Activated gamma-delta T cell (primary cell): ENCODE results near the gene GABRG3.
"Not testable (repeated sequence)": the region's sequence is repeated elsewhere in the genome, so short reads cannot be mapped to it uniquely, and the experiment has no call there.

Experiments
- DNase-seq: peaks from one replicate; lab custom pipeline; 2025; lab: John Stamatoyannopoulos, UW

Gene GABRG3

GRCh38 chr15:27339138-27339537 is 368.2 kb downstream of the GABRG3 start:
- DNase-seq = no peak

- DNase-seq = no peak
These were observed 370.9 kb downstream of the GABRG3 start for GRCh38 chr15:27341780-27342343.

GRCh38 chr15:27342991-27343390 is 372.0 kb downstream of the GABRG3 start:
- DNase-seq = no peak

- no peak for DNase-seq
These were observed 381.2 kb downstream of the GABRG3 start for GRCh38 chr15:27352136-27352535.

GRCh38 chr15:27353856-27354255 is 382.9 kb downstream of the GABRG3 start:
- DNase-seq = no peak

GRCh38 chr15:27358751-27359434 is 387.9 kb downstream of the GABRG3 start:
- DNase-seq = no peak

- no peak for DNase-seq
These were observed 388.6 kb downstream of the GABRG3 start for GRCh38 chr15:27359586-27359985.

- no peak for DNase-seq
These were observed 389.3 kb downstream of the GABRG3 start for GRCh38 chr15:27360316-27360715.

- no peak for DNase-seq
These were observed 390.5 kb downstream of the GABRG3 start for GRCh38 chr15:27361438-27361837.

- no peak for DNase-seq
These were observed 394.5 kb downstream of the GABRG3 start for GRCh38 chr15:27365456-27365855.

- DNase-seq = not testable (repeated sequence)
These were observed 406.4 kb downstream of the GABRG3 start for GRCh38 chr15:27377391-27377790.

- no peak for DNase-seq
These were observed 411.5 kb downstream of the GABRG3 start for GRCh38 chr15:27382361-27383025.

- DNase-seq = no peak
These were observed 412.7 kb downstream of the GABRG3 start for GRCh38 chr15:27383726-27384125.

GRCh38 chr15:27392163-27392562 is 421.2 kb downstream of the GABRG3 start:
- no peak for DNase-seq

GRCh38 chr15:27396521-27396920 is 425.5 kb downstream of the GABRG3 start:
- no peak for DNase-seq

GRCh38 chr15:27396996-27397395 is 426.0 kb downstream of the GABRG3 start:
- DNase-seq = no peak

- no peak for DNase-seq
These were observed 427.7 kb downstream of the GABRG3 start for GRCh38 chr15:27398631-27399161.

- DNase-seq = no peak
These were observed 428.3 kb downstream of the GABRG3 start for GRCh38 chr15:27399241-27399640.

GRCh38 chr15:27401471-27401870 is 430.5 kb downstream of the GABRG3 start:
- no peak for DNase-seq

- no peak for DNase-seq
These were observed 437.4 kb downstream of the GABRG3 start for GRCh38 chr15:27408428-27408827.

GRCh38 chr15:27410996-27411605 is 440.1 kb downstream of the GABRG3 start:
- no peak for DNase-seq

- DNase-seq = no peak
These were observed 441.4 kb downstream of the GABRG3 start for GRCh38 chr15:27412415-27412814.
